ENCODE measurements around the gene DNMT3A.
A peak's percentile ranks its signal among the peaks of the same experiment; 100 is the strongest.

The DNMT3A gene

DNA sequence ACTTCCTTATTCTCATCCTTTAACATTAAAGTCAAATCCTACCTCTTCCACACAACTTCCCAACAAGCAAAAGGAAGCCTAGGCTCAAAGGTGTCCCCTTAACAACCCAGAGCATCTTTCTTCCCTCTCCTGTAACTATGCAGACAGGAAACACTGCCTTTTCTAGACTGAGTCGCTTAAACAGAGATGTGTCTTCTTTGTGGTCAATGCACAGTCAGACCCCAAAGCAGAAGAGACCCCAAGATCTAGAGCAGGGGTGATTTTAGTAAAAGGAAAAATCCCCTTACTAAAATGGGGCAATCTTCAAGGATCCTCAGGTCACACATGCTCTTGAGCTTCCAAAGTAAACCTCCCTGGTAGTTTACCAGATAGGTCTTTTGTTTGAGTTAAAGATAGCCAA lies 86.8 kb downstream of the DNMT3A start:
- no peak for DNase-seq

DNA sequence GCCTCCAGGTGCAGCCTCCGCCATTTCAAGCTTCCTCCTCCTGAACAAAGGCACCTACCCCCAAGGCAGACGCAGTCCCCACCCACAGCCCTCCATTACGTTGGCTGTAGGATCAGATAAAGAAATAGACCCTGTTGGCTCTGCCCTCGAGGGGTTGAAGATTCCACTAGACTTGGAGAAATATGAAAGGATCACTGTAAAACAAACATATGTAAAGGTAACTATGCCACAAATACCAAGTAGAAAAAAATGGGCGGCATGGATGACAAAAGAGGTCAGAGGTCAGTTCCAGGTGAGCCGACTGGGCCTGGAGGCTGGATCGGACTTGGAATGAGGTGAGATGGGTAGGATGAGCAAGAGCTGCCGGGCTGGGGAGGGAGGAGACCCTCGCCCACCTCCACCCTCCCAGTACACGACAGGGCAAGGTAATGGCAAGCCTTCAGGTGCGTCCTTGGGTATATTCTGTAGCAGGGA lies 88.5 kb downstream of the DNMT3A start:
- DNase-seq = no peak

DNA sequence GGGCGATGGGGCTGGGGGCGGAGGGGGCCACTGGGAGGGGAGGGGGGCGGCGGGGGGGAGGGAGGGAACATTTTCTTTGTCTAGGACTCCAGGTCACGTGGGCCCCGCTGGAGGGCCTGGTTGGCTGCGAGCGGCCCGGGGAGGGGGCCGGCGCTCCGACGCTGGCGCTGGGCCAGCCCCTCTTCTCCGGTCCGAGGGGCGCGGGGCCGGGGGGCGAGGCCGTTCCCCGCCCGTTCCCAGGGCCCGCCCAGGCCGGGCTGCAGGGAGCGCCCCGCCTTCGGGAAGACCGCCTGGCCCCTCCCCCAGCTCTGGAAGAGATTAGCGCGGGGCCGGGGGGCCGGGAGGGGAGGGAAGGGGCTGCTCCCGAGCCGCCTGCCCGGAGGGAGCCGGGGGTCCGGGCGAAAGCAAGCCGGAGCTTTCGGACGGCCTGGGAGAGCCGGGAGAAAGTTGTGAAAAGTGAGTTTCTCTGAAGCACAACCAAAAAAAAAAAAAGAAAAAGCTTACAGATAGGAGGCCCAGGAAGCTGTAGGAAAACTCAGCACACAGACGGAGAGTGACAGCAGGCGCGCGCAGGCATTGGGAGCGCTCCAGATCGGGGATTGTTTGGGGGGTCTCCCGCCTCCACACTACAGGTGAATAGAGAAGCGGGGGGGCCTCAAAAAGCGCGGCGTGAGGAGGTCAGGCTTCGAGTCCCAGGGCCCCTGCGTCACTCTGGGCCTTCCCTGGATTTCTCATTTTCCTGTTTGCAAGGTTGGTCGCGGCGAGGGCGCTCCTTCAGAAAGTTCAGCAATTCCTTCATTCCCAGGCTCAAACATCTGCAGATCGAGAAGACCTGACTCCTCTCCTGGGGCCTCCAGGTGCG lies 89.2 kb downstream of the DNMT3A start:
- DNase-seq = no peak

DNA sequence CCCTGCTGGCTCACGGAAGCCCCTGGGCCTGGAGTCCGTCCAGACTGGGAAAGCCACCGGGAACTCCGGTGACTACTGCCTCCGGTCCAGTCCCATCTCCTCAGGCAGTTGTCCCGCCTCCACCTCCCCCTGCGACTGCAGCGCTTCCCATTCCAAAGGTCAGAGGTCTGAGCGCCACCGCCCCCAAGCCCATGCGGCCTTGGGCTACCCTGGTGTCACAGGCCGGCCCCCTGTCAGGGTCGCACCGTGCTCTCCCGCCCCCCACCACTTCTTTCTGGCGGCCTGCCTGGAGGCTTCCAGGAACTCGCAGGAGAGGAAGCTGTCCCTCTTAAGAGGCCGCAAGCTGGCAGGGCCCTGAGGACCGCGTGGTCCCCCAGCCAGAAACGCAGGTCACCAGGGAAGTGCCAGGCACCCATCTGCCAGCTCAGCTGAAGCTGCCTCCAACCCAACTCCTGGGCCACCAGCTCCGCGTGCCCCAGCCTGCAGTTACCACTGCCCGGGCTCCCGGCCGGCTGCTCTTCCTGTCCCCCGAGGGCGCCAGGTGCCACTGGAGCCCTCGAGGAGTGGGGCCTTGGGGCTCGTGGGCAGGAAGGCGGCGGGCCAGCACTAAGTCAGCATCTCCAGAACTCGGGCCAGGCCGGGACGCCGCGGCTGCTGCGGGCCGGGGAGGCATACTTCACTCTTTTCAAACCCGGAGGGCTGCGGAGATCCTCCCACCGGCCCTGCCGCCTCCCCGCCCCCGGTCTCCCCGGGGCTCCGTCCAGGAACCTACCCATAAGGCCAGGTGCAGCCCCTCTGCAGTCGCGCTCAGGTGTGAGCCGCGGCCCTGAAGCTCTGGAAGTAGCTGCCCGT lies 90.1 kb downstream of the DNMT3A start:
- DNase-seq = peak; percentile 84

DNA sequence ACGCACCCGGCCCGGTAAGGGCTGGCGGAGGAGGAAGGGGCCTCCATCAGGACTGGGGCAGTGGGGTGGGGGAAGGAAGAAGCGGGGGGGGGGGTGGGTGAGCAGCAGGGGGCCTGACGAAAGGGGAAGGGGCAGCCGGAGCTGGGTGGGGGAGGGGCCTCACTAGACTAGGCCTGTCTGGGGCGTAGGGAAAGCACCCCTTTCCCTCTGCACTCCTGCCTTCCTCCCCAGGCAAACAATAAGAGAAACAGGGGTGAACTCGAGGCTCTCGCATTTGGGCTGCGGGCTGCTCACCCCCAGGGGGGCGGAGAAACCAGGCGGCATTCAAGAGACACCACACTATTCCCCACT lies 90.7 kb downstream of the DNMT3A start:
- peak; percentile 79 for DNase-seq

DNA sequence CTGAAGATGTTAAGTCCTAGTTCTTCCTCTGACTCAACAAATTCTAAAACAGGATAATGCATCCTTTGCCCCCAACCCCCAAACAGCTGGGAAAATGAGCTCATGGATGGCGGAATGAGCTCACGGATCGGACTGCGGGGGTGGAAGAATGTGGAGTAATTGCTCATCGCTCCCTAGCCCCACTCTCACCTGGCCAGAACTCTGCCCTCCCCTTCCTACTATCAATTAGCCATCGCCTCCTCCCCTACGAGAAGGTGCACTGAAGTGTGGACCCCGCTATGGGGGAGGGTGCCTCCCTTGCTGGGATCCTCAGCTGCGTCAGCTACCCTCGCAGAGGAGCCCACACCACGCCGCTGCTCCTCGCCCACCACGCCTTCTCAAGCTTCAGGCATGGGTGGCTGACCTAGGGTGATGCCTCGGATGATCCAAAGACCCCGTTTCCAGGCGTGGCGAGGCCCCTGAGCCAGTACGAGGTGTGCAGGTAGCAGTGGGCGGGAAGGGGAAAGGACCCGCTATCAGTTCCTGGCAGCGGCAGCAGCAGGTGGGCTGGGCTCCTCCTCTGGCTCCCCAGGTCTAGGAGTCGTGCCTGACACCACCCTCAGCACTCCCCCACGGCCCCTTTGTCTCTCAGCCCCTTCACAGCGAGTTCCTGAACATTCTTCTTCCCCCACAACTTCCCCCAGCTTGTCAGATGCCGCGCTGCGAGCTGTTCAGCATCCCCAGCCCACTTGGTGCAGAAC lies 91.2 kb downstream of the DNMT3A start:
- peak; percentile 74 for DNase-seq

DNA sequence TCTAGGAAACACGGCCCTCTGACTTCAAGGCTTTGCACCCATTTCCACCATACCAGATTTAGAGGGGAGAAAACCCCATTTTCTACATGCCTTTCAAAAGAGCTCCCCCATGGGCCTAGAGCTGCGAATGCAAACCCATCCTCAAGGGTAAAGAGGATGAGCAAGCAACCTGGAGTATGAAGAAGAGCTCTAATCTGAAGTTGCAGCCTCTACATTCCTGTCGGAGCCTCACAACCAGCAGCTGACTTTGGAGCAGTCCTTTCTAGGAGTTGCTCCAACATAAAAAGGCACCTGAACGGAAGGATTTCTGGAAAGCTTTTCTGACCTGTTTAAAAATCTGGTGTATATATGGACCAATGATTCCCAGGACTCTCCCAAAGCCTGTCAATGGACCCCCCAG lies 91.9 kb downstream of the DNMT3A start:
- no peak for DNase-seq

DNA sequence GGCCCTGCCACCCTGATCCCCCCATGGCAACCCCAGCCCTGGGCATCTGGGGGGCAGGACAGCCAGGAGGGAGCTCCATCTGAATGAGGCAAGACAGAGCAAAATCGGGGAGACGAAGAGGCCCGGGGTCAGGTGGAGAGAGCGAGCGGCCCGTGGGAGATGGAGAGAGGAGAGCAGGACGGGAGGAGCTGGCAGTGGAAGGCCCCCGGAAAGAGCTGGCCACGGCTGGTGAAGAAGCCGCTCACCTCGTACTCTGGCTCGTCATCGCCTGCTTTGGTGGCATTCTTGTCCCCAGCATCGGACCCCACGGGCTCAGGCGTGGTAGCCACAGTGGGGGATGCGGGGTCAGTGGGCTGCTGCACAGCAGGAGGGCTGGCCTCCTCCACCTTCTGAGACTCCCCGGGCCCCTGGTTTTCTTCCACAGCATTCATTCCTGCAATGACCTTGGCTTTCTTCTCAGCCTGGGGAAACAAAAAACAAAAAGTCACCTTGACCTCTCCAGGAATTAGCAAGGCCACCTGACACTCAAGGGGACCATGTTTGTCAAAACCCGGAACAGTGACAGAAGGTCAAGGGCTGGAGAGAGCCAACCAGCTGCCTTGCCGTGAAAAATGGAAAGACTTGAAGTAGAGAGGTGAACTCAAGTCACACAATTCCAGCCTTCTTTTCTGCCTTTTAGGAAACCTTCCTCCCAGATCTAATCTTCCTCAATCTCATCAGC lies 93.8 kb downstream of the DNMT3A start:
- DNase-seq = no peak

DNA sequence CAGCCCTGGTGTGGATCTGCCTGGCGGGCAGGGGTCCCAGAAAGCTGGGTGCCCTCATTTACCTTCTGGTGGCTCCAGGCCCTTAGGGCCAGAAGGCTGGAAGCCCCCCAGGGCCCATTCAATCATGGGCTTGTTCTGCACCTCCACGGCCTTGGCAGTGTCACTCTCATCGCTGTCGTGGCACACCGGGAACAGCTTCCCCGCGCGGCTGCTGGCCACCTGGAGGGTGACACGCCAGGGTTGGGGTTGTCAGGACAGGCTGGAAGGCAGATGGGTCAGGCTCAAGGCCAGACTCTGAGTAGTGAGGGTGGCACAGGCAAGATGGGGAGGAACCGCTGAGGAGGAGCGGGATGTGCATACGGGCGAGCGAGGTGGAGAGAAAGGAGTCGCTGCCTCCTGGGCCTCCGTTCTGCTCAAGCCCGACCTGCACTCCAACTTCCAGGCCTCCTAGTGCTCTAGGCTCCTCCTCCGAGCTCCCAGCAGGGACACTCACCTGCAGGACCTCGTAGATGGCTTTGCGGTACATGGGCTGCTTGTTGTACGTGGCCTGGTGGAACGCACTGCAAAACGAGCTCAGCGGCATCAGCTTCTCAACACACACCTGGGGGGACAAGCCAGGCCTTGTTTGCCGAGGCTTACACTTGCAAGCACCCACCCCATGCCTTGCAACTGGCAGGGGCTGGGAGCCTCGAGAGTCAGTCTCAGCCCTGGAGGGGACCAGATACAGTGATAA lies 95.0 kb downstream of the DNMT3A start:
- DNase-seq = no peak

DNA sequence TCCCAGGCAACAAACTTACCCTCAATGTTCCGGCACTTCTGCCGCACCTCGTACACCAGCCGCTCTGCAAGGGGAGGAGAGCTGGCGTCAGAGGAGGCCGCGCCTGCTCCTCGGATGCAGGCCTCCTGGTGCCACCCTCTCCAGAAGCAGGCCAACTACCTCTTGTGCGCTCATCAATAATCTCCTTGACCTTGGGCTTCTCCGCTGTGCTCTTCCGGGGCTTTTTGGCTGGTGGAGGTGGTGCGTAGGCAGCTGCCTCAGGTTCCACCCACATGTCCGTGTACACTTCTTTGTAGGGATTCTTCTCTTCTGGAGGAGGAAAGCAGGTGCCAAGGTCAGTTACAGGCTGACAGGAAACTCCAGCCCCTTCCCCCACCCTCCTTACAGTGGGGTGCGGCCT lies 95.7 kb downstream of the DNMT3A start:
- no peak for DNase-seq

DNA sequence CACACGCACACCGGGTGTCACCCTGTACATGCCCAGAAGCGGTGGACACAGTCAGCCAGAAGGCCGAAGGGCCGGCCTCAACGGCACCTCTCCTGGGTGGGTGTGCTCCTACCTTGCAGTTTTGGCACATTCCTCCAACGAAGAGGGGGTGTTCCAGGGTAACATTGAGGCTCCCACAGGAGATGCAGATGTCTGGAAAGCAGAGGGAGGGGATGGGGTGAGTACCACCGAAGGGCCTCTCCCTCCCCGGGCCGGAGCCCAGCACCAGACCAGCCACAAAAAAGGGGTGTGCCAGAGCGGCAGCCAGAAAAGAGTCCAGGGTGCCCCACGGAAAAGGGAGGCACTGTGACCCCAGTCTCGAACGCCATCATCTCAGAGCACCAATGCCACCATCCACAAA lies 96.6 kb downstream of the DNMT3A start:
- no peak for DNase-seq

DNA sequence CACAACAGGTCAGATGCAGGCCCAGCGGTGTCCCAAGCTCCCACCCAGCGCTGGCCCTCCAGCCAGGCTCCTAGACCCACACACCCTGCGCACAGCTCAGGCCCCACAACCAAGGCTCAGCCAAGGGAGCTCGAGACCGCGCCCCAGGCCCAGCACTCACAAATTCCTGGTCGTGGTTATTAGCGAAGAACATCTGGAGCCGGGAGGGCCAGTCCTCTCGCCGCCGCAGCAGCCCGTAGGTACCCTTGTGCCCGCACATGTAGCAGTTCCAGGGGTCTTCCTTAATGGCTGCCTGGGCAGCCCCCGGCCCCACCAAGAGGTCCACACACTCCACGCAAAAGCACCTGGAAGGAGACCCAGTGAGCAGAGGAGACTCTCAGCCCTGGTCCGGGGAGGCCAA lies 97.7 kb downstream of the DNMT3A start:
- DNase-seq = no peak

DNA sequence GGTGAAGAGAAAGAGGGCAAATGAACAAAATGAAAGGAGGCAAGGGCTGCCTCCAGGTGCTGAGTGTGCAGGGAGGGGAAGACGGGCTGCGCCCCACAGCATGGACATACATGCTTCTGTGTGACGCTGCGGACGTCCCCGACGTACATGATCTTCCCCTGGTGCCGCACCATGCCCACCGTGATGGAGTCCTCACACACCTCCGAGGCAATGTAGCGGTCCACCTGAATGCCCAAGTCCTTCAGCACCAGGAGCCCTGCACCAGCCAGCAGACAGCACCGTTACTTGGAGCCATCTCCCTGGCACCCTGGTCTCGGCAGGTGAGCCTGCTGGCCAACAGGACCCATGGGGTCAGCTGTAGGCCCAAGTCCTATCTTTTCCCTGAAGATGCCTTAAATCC lies 100.3 kb downstream of the DNMT3A start:
- DNase-seq = no peak

DNA sequence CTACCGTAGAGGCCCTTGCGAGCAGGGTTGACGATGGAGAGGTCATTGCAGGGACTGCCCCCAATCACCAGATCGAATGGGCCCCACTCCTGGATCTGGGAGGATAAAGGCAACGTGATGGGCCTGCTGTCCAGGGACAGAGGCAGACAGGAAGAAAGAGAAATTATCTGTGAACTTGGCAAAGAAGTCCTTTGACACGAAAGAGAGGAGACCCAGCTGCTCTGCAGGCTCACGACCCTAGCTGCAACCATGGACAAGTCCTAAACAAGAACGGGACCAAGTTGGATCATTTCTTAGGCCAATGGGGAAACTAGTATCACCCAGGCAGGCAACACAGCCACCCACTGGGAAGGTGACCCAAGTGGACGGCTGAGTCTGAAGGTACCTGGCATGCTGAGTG lies 101.1 kb downstream of the DNMT3A start:
- no peak for DNase-seq

DNA sequence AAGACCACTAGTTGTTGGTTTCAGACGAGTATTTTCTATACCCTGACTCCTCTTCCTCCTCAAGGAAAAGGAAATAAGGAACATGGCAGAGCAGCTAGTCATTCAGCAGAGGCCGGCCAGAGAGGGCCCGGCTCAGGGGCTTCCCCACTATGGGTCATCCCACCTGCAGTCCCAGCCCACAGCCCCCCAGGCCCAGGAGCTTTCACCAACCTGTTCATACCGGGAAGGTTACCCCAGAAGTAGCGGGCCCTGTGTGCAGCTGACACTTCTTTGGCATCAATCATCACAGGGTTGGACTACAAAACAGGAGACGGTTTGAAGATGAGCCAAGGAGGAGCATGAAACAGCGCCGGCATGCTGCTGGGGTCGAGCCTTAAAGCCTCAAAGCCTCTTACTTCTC lies 102.8 kb downstream of the DNMT3A start:
- no peak for DNase-seq

DNA sequence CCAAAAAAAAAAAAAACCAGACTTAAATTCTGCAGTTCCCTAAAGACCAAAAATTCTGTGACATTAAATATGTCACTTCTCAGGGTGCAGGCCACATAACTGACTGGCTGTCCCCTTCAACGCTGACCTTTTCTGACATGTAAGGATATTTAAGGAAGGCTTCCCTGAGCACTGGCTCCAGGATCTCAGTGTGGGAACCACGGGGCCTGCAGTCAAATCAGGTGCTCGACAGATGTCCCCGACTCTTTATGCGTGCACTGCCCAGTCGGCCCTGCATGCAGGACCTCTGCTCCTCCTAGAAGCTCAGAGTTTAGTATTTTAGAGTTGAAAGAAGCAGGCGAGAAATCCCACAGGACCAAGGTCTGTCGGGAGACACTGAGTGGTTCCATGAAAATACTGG lies 104.0 kb downstream of the DNMT3A start:
- no peak for DNase-seq

DNA sequence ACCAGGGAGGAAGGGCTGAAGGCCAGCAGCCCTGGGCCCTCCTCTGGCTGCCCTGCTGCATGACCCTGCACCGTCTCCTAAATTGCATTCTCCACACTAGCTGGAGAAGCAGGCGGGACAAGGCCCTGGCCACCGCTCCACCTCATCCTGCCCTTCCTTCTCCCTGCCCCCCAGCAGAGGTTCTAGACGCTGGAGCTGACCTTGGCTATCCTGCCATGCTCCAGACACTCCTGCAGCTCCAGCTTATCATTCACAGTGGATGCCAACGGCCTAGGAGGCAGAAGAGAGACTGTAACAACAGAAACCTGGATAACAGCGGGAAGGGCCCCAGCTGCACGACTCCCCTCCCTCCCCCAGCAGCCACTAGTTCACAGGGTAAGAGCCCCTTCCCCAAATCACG lies 105.0 kb downstream of the DNMT3A start:
- DNase-seq = no peak

DNA sequence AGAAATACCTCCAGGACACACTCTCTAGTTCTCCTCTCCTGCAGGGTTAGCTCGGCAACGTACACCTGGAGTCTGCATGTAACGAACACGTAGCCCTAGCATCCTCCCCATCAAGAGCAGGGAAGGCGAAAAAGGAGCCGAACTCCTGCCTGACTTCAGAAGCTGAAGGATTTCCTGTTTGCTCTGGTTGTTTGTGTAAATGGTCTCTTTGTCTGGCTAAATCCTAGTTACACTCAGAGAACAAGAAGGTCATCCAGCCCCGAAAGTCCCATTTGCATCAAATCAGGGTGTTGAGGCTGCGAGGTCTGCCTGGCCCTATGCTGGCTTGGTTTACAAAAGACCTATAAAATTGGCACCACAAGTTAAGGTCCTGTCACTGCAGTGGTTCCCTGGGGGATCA lies 107.0 kb downstream of the DNMT3A start:
- no peak for DNase-seq

DNA sequence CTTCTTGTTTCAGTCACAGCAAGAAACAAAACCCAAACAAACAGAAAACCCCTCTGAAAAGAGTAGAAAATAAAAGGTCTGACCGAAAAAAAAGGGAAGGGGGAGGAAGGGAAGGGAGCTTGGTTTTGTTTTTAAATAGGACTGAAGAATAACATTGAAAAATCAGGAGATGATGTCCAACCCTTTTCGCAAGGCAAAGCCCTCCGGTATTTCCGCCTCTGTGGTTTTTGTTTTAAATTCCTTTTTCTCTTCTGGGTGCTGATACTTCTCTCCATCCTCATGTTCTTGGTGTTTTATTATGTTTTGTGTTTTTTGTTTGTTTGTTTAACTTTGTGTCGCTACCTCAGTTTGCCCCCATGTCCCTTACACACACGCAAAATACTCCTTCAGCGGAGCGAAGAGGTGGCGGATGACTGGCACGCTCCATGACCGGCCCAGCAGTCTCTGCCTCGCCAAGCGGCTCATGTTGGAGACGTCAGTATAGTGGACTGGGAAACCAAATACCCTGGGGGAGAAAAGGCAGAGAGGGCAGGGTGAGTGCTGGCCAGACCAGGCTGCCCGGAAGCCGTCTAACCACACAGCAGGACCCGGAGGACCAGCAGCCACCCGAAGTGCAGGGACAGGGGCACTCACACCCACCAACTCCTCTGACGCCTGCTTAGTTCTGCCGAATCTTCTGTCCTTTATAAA lies 107.7 kb downstream of the DNMT3A start:
- no peak for DNase-seq

DNA sequence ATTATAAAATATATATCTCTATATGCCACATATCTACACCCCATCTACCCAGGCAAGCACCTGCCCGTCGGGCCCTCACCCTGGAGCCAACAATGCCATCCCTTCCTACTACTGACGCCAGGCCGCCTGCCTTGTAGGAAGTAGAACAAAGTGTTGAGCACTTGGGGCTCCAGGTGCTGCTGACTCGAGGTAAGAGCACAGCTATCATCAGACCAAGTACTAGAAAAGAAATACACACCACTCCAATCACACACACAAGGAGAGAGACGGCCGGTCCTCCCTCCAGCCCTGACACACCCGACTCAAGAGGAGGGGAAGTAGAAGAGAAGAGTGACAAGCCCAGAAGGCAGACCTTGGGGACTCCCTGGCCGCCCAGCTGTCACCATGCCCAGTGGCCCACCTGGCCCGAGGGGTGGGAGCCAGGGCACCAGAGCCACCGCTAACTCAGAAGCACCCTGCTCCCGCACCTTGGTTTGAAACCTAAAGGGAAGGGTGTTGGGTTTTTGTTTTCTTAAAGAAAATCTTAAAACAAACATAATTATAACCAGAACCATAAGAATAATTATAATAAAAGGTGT lies 109.4 kb downstream of the DNMT3A start:
- no peak for DNase-seq

DNA sequence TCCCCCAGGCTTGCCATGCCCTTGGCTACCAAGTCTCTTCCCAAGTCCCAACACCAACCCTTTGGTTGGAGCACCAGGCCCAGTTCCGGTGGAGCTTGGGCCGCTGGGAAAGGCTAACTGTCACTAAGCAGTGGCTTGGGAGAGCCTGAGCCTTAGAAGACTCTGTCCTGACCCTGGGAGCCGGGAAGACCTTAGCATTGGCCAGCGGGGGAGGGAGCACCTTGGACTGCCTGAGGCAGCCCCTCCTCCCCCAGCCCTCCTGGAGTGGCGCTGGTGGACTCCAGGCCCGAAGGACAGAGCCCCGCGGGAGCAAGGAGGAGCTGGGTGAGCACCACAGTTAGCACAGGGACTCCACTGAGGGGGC lies 110.8 kb downstream of the DNMT3A start:
- DNase-seq = no peak
